Karpas-422 (cell line): Measurements from ENCODE around the gene C17orf50. TPM values are rescaled to one million over a fixed set of nuclear protein-coding genes. Genes with fewer than 3 reads are reported as not detected.

Experiments used
- DNase-seq: peaks from one replicate; pipeline ENCODE4 v3.0.0-alpha.2; 2015
- H2AFZ ChIP-seq: fragments of 200-600 bp; sonication (generic); 2 replicates; pipeline ENCODE4 v1.6.1; 2014; ENCODE audit warnings: antibody characterized with exemption, low read length, mixed read lengths
- H3K27ac ChIP-seq: fragments of 200-600 bp; sonication (generic); 2 replicates; pipeline ENCODE4 v1.5.1; 2014; ENCODE audit warnings: mild to moderate bottlenecking, low read length, moderate library complexity
- H3K27me3 ChIP-seq: fragments of 200-600 bp; sonication (generic); 2 replicates; pipeline ENCODE4 v1.6.1; 2014; ENCODE audit warnings: low read length, mixed read lengths
- H3K36me3 ChIP-seq: fragments of 200-600 bp; sonication (generic); 2 replicates; pipeline ENCODE4 v1.6.1; 2014; ENCODE audit warnings: low read length, mixed read lengths; ENCODE audit not compliant: insufficient read depth
- H3K4me1 ChIP-seq: fragments of 200-600 bp; sonication (generic); 2 replicates; pipeline ENCODE4 v1.6.1; 2014; ENCODE audit warnings: mild to moderate bottlenecking, low read length, mixed read lengths
- H3K4me2 ChIP-seq: fragments of 200-600 bp; sonication (generic); 2 replicates; pipeline ENCODE4 v1.6.1; 2014; ENCODE audit warnings: low read length, low read depth, mild to moderate bottlenecking; ENCODE audit not compliant: poor library complexity, severe bottlenecking
- H3K4me3 ChIP-seq: fragments of 200-600 bp; sonication (generic); 2 replicates; pipeline ENCODE4 v1.5.1; 2014; ENCODE audit warnings: mild to moderate bottlenecking, antibody characterized with exemption, low read length, mixed read lengths
- H3K79me2 ChIP-seq: fragments of 200-600 bp; sonication (generic); 2 replicates; pipeline ENCODE4 v1.6.1; 2014; ENCODE audit warnings: mild to moderate bottlenecking, low read length, mixed read lengths
- H3K9ac ChIP-seq: fragments of 200-600 bp; sonication (generic); 2 replicates; pipeline ENCODE4 v1.6.0; 2014; ENCODE audit warnings: low read length
- H3K9me2 ChIP-seq: fragments of 200-600 bp; sonication (generic), shearing (Covaris generic); replicated peaks from 2 replicates; pipeline ENCODE4 v1.6.0; 2014; ENCODE audit warnings: mild to moderate bottlenecking, low read length, moderate library complexity; ENCODE audit not compliant: insufficient read depth
- H3K9me3 ChIP-seq: fragments of 300-700, 200-600 bp; sonication (generic); 2 replicates; pipeline ENCODE4 v1.6.1; 2014; ENCODE audit warnings: low read length, mixed read lengths
- H4K20me1 ChIP-seq: fragments of 200-600 bp; sonication (generic); 2 replicates; pipeline ENCODE4 v1.6.1; 2014; ENCODE audit warnings: mild to moderate bottlenecking, antibody characterized with exemption, low read length, low read depth; ENCODE audit not compliant: insufficient read depth
- total RNA-seq: library from RNA; depleted of rRNA; stranded (reverse); fragments of >200 nt; shearing (Covaris generic); gene quantifications from 2 replicates; pipeline ENCODE4 v1.2.3, GENCODE V29; 2014; ENCODE audit warnings: low replicate concordance; rRNA removed

C17orf50 gene
- total RNA-seq = not detected in 2 replicates

- Histone ChIP-seq H2AFZ (no peak within 1 kb of the TSS), H3K4me2 (no peak within 1 kb of the TSS), H3K27ac (no peak within 1 kb of the TSS), H3K27me3 (no peaks in the 10 kb centered on the region), H3K36me3 (no peaks in the 10 kb centered on the region), H3K9me2 (no peaks in the 10 kb centered on the region), H3K9me3 (no peaks in the 10 kb centered on the region), H3K4me1 (peaks cover 16% of the 10 kb centered on the region), H3K9ac (no peak within 1 kb of the TSS), H4K20me1 (no peaks in the 10 kb centered on the region), H3K4me3 (no peak within 1 kb of the TSS), H3K79me2 (no peaks in the 10 kb centered on the region)
- no peak for DNase-seq
Measured at GRCh38 chr17:35760587-35760986, at the start of gene C17orf50. Gene C17orf50, plus strand, starts transcription at chr17:35760887. Its CDS starts 55 bp downstream, at chr17:35760942.

GRCh38 chr17:35710950-35711349, 49.7 kb upstream of the C17orf50 start:
- Histone ChIP-seq H3K9ac (no peak overlapping the region), H2AFZ (no peak overlapping the region), H3K4me3 (no peak overlapping the region), H3K9me2 (no peaks in the 10 kb centered on the region), H3K36me3 (peaks cover 14% of the 10 kb centered on the region; the same call in 1 of the 2 replicates), H3K9me3 (no peaks in the 10 kb centered on the region), H4K20me1 (no peaks in the 10 kb centered on the region), H3K4me1 (peaks cover 13% of the 10 kb centered on the region), H3K27me3 (no peaks in the 10 kb centered on the region), H3K79me2 (no peaks in the 10 kb centered on the region), H3K4me2 (no peak overlapping the region), H3K27ac (no peak overlapping the region)
- DNase-seq = no peak

GRCh38 chr17:35713069-35713728, 47.5 kb upstream of the C17orf50 start:
- H3K79me2 ChIP-seq = no peaks in the 10 kb centered on the region
- no peak overlapping the region for H2AFZ ChIP-seq
- peaks cover 14% of the 10 kb centered on the region; the same call in 1 of the 2 replicates for H3K36me3 ChIP-seq
- no peak overlapping the region for H3K4me2 ChIP-seq
- H3K9me3 ChIP-seq = no peaks in the 10 kb centered on the region
- H4K20me1 ChIP-seq = no peaks in the 10 kb centered on the region
- no peak overlapping the region for H3K9ac ChIP-seq
- H3K27me3 ChIP-seq = no peaks in the 10 kb centered on the region
- no peak for DNase-seq
- H3K4me1 ChIP-seq = peaks cover 10% of the 10 kb centered on the region
- H3K9me2 ChIP-seq = no peaks in the 10 kb centered on the region
- no peak overlapping the region for H3K4me3 ChIP-seq
- no peak overlapping the region for H3K27ac ChIP-seq

- peaks cover 9% of the 10 kb centered on the region; the same call in 1 of the 2 replicates for H3K36me3 ChIP-seq
- no peaks in the 10 kb centered on the region for H3K79me2 ChIP-seq
- H3K4me1 ChIP-seq = no peaks in the 10 kb centered on the region
- no peak overlapping the region for H3K4me3 ChIP-seq
- H3K27me3 ChIP-seq = no peaks in the 10 kb centered on the region
- H3K4me2 ChIP-seq = no peak overlapping the region
- H3K27ac ChIP-seq = no peak overlapping the region
- DNase-seq = no peak
- no peak overlapping the region for H3K9ac ChIP-seq
- H2AFZ ChIP-seq = no peak overlapping the region
- H3K9me3 ChIP-seq = no peaks in the 10 kb centered on the region
- H4K20me1 ChIP-seq = no peaks in the 10 kb centered on the region
- no peaks in the 10 kb centered on the region for H3K9me2 ChIP-seq
Measured at GRCh38 chr17:35714988-35715387, 45.7 kb upstream of the C17orf50 start.

GRCh38 chr17:35715416-35715815, 45.3 kb upstream of the C17orf50 start:
- peaks cover 5% of the 10 kb centered on the region; the same call in 1 of the 2 replicates for H3K36me3 ChIP-seq

GRCh38 chr17:35716173-35716572, 44.5 kb upstream of the C17orf50 start:
- H3K9ac ChIP-seq = no peak overlapping the region
- H3K4me1 ChIP-seq = no peaks in the 10 kb centered on the region
- no peaks in the 10 kb centered on the region for H4K20me1 ChIP-seq
- no peak overlapping the region for H2AFZ ChIP-seq
- H3K4me3 ChIP-seq = no peak overlapping the region
- no peaks in the 10 kb centered on the region for H3K79me2 ChIP-seq
- H3K9me2 ChIP-seq = no peaks in the 10 kb centered on the region
- no peaks in the 10 kb centered on the region for H3K9me3 ChIP-seq
- H3K36me3 ChIP-seq = peaks cover under 1% of the 10 kb centered on the region; the same call in 1 of the 2 replicates
- no peak overlapping the region for H3K4me2 ChIP-seq
- no peak for DNase-seq
- no peaks in the 10 kb centered on the region for H3K27me3 ChIP-seq
- no peak overlapping the region for H3K27ac ChIP-seq

More at GRCh38 chr17:35715416-35715815, 45.3 kb upstream of the C17orf50 start:
- Histone ChIP-seq H3K4me1 (no peaks in the 10 kb centered on the region), H4K20me1 (no peaks in the 10 kb centered on the region), H3K27ac (no peak overlapping the region), H3K9ac (no peak overlapping the region), H3K4me2 (no peak overlapping the region), H3K9me3 (no peaks in the 10 kb centered on the region), H3K79me2 (no peaks in the 10 kb centered on the region), H3K27me3 (no peaks in the 10 kb centered on the region), H3K9me2 (no peaks in the 10 kb centered on the region), H2AFZ (no peak overlapping the region), H3K4me3 (no peak overlapping the region)
- DNase-seq = no peak

- Histone ChIP-seq H2AFZ (no peak overlapping the region), H3K4me1 (no peaks in the 10 kb centered on the region), H3K27ac (no peak overlapping the region), H4K20me1 (no peaks in the 10 kb centered on the region), H3K9me2 (no peaks in the 10 kb centered on the region), H3K27me3 (no peaks in the 10 kb centered on the region), H3K4me2 (no peak overlapping the region), H3K36me3 (no peaks in the 10 kb centered on the region), H3K4me3 (no peak overlapping the region), H3K9me3 (no peaks in the 10 kb centered on the region), H3K9ac (no peak overlapping the region), H3K79me2 (no peaks in the 10 kb centered on the region)
- no peak for DNase-seq
Measured at GRCh38 chr17:35716897-35717465, 43.7 kb upstream of the C17orf50 start.

GRCh38 chr17:35717475-35717874, 43.2 kb upstream of the C17orf50 start:
- Histone ChIP-seq H3K9me3 (no peaks in the 10 kb centered on the region), H3K79me2 (no peaks in the 10 kb centered on the region), H3K4me3 (no peak overlapping the region), H4K20me1 (no peaks in the 10 kb centered on the region), H3K36me3 (no peaks in the 10 kb centered on the region), H3K27ac (no peak overlapping the region), H3K9ac (no peak overlapping the region), H3K27me3 (no peaks in the 10 kb centered on the region), H2AFZ (no peak overlapping the region), H3K9me2 (no peaks in the 10 kb centered on the region), H3K4me1 (no peaks in the 10 kb centered on the region), H3K4me2 (no peak overlapping the region)
- no peak for DNase-seq
